ENCODE data around the gene VWA3A.

- TF ChIP-seq POLR2A (IDR thresholded peaks at IDR 0.05; ENCODE audit: low read length) (no peak), GATA1 (IDR thresholded peaks at IDR 0.05; ENCODE audit: low read depth, low read length) (no peak)
Measured at GRCh38 chr16:22189473-22190080, 97.2 kb downstream of the VWA3A start.

Measured in erythroblast (primary cell).